HUES6 (cell line): ENCODE data around the gene EREG.

Experiments
- H3K27ac ChIP-seq: 2 replicates; pipeline ENCODE4 v1.7.0; 2013; ENCODE audit warnings: low read depth, mild to moderate bottlenecking, low read length, inconsistent platforms
- H3K27me3 ChIP-seq: 2 replicates; pipeline ENCODE4 v1.6.1; 2013; ENCODE audit warnings: low read length; ENCODE audit not compliant: control insufficient read depth, insufficient read depth
- H3K36me3 ChIP-seq: 2 replicates; pipeline ENCODE4 v1.6.1; 2013; ENCODE audit warnings: low read length; ENCODE audit not compliant: control insufficient read depth, insufficient read depth
- H3K4me1 ChIP-seq: 2 replicates; pipeline ENCODE4 v1.6.1; 2013; ENCODE audit warnings: low read length; ENCODE audit not compliant: control insufficient read depth, insufficient read depth
- H3K4me3 ChIP-seq: 2 replicates; pipeline ENCODE4 v1.5.1; 2013; ENCODE audit warnings: low read depth, low read length
- H3K9ac ChIP-seq: one replicate; pipeline ENCODE4 v1.6.1; 2013; ENCODE audit warnings: mild to moderate bottlenecking, low read length
- H3K9me3 ChIP-seq: 2 replicates; pipeline ENCODE4 v1.6.1; 2013; ENCODE audit warnings: low read depth, low read length; ENCODE audit not compliant: control insufficient read depth, insufficient read depth

The EREG gene

DNA sequence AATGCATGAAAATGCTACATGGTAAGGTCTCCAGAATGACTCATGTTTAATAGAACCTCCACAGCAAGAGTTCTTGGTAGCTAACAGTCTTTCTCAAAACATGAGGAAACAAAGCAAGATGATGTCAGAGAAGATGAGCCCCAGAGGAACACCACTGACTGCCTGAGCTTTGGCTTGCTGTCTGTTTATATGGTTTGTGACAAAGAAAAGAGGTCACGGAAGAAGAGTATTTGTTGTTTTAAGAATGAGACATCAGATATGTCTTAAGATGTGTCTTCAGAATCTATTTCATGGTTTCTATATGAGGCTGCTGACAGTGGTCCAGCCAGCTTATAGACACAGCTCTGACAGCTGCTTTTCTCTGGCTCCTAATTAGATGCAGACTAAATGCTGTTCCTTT, 61.2 kb downstream of the EREG start:
- Histone ChIP-seq H3K27ac (no peak overlapping the region), H3K36me3 (no peaks in the 10 kb centered on the region), H3K27me3 (no peaks in the 10 kb centered on the region), H3K4me3 (no peak overlapping the region), H3K9ac (no peak overlapping the region), H3K4me1 (peaks cover 5% of the 10 kb centered on the region), H3K9me3 (no peaks in the 10 kb centered on the region)

DNA sequence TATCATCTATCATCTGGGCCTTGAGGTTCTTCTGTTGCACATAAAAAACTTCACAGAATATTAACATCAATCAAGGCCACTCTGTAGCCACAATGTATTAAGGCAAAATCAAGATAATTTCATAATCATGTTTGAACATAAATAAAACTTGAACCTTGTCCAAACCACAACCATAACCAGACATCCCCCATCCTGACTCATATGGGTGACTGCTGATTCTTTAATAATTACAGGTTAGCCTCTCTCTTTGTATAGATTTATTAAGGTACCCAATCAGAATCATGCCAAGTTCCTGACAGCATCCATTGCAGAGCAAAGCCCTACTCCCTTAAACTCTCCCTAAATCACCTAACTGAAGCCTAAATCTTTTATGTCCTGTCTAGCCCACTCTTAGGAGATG, 63.3 kb downstream of the EREG start:
- Histone ChIP-seq H3K27ac (no peak overlapping the region), H3K4me1 (peaks cover 2% of the 10 kb centered on the region), H3K9ac (no peak overlapping the region), H3K36me3 (no peaks in the 10 kb centered on the region), H3K9me3 (no peaks in the 10 kb centered on the region), H3K27me3 (no peaks in the 10 kb centered on the region), H3K4me3 (no peak overlapping the region)

DNA sequence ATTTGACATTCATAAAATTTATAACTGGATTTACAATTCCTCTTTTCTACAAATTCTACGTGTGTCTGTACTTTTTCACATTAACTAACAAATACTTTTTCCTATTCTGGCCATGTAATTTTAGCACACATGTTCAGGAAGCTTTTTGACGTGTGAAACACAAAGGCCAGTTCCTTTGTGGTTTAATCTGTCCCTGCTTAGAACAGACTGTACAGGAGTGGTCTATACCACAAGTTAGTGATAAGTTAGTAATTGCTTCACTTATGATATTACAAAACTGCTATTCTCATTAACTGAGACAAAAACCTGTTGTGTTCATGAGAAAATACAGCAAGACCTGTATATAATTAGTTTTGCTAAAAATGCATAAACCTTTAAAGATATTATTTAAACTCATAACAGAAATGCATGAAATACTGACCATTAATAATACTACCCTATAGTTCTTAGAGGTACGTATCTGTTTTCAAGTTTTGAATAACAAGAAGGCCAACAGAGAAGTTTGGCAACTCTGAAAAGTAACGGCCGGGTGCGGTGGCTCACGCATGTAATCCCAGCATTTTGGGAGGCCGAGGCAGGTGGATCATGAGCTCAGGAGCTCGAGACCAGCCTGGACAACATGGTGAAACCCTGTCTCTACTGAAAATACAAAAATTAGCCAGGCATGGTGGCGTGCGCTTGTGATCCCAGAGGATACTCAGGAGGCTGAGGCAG, 66.3 kb downstream of the EREG start:
- Histone ChIP-seq H3K36me3 (no peaks in the 10 kb centered on the region), H3K4me1 (no peaks in the 10 kb centered on the region), H3K27ac (no peak overlapping the region), H3K9me3 (no peaks in the 10 kb centered on the region), H3K27me3 (no peaks in the 10 kb centered on the region), H3K4me3 (no peak overlapping the region), H3K9ac (no peak overlapping the region)

DNA sequence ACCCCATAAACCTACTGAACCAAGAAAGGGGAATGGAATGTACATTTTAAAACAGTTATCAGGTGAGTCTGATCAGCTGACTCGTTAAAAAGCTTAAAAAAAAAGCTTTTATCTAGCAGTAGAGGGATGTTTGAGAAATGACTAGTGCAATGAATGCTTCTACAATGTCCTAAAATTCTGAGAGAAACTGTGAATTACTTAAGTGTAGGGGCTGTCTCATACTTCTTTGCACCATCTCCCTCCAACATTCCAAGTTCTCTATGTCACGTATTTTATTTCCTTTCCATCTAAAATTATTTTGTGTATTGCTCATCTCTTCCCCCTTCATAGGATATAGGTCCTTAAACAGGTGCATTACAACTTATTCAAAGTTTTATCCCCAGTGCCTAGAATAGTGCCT, 68.1 kb downstream of the EREG start:
- Histone ChIP-seq H3K9ac (no peak overlapping the region), H3K27ac (no peak overlapping the region), H3K9me3 (no peaks in the 10 kb centered on the region), H3K4me3 (no peak overlapping the region), H3K4me1 (no peaks in the 10 kb centered on the region), H3K36me3 (no peaks in the 10 kb centered on the region), H3K27me3 (no peaks in the 10 kb centered on the region)

DNA sequence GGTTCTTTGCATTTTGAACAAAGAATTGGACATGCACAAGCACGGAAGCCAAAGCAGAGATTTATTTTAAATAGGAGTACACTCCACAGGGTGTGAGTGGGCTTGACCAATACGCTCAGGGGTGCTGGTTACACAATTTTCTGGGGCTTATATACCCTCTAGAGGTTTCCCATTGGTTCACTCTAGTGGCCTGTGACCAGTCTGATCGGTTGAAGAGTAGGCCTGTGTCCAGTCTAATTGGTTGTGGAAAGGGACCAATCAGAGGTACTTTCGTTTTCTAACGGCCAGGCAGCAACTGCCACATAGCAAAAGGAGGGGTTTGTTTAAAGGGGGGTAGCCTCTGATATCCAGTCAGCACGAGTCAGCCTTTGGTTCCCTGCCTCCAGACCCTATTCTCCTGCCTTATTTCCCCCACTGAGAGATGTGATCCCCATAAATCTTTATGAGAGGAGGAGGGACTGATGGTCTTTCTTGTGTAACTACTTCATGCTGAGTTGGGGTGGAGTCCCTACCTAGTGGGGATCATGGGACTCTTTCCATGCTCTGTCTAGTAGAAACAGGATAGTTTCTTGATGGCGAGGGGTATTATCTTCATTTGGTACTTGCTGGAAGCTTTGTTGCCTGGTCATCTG, 68.7 kb downstream of the EREG start:
- H3K27me3 ChIP-seq: no peaks in the 10 kb centered on the region
- no peak overlapping the region for H3K4me3 ChIP-seq
- H3K36me3 ChIP-seq: no peaks in the 10 kb centered on the region
- no peak overlapping the region for H3K9ac ChIP-seq
- H3K4me1 ChIP-seq: no peaks in the 10 kb centered on the region
- no peak overlapping the region for H3K27ac ChIP-seq
- H3K9me3 ChIP-seq: no peaks in the 10 kb centered on the region

DNA sequence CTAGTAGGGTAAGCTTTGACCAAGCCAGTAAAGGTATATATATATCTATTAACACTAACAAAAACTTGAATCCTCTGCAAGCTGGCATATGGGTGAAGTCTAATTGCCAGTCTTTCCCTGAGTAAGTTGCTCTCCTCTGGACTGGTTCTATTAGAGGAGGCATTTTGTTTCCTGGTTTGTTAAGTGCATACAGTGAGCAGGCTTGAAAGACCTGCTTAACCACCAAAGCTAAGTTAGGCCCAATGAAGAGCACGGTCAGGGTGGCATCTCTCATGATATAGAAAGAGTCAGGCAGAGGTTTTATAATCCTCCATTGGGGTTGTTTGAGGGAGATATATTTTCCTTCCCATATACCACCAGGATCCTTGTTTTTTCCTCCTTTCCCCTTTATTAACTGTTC, 70.4 kb downstream of the EREG start:
- Histone ChIP-seq H3K27me3 (no peaks in the 10 kb centered on the region), H3K27ac (no peak overlapping the region), H3K4me1 (no peaks in the 10 kb centered on the region), H3K36me3 (no peaks in the 10 kb centered on the region), H3K9ac (no peak overlapping the region), H3K4me3 (no peak overlapping the region), H3K9me3 (no peaks in the 10 kb centered on the region)

DNA sequence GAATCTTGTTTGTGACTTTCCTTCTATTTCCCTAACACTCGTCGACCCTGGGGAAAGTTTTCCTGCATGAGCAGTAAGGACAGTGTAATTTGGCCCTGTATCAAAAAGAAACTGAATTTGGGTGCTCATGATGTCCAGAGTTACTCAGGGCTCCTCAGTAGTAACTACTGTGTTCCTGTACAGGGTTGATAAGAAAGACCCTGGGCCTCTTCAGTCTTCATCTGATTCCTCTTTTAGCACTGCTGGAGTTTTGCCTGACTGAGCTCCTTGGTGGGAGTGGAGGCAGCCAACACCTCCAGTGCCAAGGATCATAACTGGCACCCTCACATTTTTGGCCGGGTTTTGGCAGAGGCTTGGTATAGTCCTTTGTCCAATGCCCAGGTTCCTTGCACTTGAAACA, 72.9 kb downstream of the EREG start:
- Histone ChIP-seq H3K36me3 (no peaks in the 10 kb centered on the region), H3K27ac (no peak overlapping the region), H3K4me1 (no peaks in the 10 kb centered on the region), H3K4me3 (no peak overlapping the region), H3K27me3 (no peaks in the 10 kb centered on the region), H3K9me3 (no peaks in the 10 kb centered on the region), H3K9ac (no peak overlapping the region)
